NCI-H2081 (cell line): ENCODE measurements around the gene ZNF865.

ENCODE experiments used
- DNase-seq, 2 experiments: peaks; one replicate each; lab custom pipeline; 2025; lab: John Stamatoyannopoulos, UW

ZNF865 gene

DNA sequence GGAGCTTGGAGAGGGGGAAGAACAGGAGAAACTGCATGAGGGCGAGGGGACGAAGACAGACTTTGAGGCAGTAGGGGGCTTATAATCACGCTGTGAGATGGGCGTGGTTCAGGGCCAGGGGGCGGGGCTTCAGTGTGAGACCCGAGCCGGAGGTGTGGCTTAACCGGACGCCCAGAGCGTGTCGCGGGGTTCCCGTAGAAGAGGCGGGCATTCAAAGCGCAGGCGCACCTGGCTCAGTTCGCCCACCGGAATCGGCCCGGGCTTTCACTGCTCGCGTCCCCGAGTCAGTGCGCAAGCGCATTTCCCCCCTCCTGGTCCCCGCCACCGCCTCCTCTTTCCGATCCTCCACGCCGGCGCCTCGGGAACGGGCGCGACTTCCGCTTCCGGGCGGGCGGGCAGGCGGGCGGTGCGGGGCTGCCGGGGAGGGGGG is 225 bp upstream of the ZNF865 start:
- DNase-seq = peak; percentile 97 to 98

DNA sequence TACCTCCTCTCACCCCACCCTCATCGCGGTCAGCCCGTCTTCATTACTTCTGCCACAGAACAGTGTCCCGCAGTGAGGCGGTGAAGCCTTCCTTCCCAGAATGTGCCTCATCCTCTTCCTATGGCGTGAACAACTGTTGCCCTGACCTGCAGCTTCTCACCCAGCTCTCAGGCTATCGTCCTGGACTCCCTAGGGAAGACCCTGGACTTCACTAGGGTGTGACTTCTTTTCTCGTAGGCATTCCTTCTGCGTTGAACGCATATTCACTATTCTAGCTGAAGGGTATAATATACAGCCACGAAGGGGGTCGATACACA is 982 bp downstream of the ZNF865 start:
- no peak for DNase-seq

DNA sequence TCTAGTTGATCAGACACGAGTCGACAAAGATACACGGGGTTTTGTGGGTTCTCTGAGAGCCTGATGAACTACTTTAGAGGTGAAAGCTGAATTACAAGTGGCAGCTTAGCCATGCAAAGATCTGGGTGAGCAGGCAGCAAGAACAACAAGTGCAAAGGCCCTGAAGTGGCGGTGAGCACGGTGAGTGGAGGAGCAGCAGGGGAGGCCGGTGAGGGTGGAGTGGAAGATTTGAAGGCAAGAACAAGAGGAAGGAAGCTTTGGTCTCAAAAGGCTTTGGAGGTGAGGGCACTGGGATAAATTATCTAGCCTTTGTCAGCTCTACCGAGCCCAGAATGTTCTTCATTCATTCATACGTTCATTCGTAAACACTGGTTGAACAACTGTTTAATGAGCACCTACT is 1.4 kb downstream of the ZNF865 start:
- no peak for DNase-seq

DNA sequence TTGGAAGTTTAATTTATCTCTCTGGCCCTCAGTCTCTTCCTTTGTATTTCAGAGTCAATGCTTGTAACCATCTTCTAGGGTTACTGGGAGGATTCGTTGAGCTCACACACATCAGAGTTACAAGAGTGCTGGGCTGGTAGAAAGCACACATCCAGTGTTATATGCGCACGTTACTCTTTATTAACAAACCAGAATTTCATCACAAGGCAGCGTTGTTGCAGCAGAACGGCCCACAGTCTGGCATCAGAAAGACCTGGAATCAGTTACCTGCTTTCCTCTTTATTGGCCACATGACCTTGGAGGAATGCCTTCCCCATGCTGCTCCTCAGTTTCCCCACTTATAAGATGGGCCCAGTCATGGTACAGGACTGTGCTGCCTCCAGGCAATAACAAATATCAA is 3.9 kb downstream of the ZNF865 start:
- no peak for DNase-seq

DNA sequence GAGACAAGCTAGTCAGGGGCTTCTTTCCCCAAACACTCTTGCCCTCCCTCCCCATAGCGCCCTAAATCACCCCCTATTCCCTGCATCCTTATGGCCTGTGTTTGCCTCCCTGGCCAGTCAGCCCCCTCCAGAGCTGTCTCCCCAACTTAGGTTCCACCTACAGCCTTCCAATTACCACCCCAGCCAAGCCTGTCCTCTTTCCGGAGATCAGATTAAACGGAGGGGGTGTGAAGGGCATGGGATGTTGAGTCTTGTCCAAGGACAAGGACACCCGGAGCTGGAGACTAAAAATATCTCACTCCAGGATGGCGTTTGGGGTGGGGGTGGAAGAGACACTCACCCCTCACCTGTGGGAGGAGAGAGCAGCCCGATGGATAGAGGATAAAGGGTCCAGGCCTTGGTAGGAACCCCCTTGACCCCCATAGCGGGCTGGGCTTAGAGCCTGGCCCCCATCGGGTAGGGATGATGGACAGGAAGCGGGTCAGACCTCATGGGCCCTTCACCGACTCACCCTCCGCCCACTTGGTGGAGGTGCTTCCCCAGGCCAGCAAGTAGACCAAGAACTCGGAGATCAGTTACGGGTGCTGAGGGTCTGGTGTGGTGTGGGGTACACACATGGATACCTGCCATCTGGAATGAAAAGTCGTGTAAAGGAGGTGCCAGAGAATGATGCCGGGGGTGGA is 6.0 kb downstream of the ZNF865 start:
- no peak for DNase-seq

DNA sequence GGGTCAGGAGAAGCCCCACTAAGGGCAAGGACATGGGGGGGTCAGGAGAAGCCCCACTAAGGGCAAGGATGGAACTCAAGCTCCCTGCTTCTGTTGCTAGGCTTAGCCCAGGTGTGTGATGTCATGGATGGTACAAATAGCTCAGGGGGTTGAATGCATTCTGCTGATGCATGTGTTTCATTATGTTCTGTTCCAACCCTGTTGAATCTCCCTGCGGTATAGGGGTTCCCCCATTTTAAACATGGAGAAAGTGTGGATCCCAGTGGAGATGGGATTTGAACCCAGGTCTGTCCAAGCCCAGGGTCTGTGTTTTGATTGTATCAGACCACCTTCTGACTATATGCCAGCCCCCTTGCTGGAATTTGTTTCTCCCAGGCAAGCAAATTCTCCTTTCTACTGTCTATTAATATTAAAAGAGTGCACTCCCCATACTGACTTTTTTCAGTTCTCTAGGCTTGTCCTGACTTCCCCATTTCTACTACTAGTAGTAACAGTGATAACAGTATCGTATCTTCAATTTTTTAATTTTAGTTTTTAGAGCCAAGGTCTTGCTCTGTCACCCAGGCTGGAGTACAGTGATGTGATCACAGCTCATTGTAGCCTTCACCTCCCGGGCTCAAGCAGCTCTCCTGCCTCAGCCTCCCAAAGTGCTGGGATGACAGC is 6.7 kb downstream of the ZNF865 start:
- no peak for DNase-seq

DNA sequence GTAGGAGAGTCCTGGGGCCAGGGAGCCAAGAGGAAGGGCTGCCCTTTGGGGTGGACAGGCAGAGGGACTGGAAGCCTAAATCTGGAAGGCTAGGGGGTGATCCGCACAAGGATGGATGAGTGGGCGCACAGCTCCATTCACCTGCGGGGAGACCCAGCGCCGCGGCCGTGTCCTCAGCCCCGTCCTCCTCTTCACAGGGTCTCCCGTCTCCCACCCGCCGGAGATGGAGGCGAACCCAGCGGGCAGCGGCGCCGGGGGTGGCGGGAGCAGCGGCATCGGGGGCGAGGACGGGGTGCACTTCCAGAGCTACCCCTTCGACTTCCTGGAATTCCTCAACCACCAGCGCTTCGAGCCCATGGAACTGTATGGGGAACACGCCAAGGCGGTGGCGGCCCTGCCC is 7.9 kb downstream of the ZNF865 start:
- no peak for DNase-seq

DNA sequence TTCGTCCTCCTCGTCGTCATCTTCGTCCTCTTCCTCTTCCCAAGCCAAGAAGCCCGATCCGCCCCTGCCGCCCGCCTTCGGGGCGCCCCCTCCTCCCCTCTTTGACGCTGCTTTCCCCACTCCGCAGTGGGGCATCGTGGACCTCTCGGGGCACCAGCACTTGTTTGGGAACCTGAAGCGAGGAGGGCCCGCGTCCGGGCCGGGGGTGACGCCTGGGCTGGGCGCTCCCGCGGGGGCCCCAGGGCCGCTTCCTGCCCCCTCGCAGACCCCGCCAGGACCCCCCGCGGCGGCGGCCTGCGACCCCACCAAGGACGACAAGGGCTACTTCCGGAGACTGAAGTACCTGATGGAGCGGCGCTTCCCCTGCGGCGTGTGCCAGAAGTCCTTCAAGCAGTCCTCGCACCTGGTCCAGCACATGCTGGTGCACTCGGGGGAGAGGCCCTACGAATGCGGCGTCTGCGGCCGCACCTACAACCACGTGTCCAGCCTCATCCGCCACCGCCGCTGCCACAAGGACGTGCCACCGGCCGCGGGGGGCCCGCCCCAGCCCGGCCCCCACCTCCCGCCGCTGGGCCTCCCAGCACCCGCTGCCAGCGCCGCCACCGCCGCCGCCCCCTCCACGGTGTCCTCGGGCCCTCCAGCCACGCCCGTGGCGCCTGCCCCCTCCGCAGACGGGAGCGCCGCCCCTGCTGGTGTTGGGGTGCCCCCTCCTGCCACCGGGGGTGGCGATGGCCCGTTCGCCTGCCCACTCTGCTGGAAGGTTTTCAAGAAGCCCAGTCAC is 8.7 kb downstream of the ZNF865 start:
- DNase-seq = no peak

DNA sequence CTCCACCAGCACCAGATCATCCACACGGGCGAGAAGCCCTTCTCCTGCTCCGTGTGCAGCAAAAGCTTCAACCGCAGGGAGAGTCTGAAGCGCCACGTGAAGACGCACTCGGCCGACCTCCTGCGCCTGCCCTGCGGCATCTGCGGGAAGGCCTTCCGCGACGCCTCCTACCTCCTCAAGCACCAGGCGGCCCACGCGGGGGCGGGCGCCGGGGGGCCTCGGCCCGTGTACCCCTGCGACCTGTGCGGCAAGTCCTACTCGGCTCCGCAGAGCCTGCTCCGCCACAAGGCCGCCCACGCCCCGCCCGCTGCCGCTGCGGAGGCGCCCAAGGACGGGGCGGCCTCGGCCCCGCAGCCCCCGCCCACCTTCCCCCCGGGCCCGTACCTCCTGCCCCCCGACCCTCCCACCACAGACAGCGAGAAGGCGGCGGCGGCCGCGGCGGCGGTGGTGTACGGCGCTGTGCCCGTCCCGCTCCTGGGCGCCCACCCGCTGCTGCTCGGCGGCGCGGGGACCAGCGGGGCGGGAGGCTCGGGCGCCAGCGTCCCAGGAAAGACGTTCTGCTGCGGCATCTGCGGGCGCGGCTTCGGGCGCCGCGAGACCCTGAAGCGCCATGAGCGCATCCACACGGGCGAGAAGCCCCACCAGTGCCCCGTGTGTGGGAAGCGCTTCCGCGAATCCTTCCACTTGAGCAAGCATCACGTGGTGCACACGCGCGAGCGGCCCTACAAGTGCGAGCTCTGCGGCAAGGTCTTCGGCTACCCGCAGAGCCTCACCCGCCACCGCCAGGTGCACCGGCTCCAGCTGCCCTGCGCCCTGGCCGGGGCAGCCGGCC is 9.5 kb downstream of the ZNF865 start:
- DNase-seq = no peak

DNA sequence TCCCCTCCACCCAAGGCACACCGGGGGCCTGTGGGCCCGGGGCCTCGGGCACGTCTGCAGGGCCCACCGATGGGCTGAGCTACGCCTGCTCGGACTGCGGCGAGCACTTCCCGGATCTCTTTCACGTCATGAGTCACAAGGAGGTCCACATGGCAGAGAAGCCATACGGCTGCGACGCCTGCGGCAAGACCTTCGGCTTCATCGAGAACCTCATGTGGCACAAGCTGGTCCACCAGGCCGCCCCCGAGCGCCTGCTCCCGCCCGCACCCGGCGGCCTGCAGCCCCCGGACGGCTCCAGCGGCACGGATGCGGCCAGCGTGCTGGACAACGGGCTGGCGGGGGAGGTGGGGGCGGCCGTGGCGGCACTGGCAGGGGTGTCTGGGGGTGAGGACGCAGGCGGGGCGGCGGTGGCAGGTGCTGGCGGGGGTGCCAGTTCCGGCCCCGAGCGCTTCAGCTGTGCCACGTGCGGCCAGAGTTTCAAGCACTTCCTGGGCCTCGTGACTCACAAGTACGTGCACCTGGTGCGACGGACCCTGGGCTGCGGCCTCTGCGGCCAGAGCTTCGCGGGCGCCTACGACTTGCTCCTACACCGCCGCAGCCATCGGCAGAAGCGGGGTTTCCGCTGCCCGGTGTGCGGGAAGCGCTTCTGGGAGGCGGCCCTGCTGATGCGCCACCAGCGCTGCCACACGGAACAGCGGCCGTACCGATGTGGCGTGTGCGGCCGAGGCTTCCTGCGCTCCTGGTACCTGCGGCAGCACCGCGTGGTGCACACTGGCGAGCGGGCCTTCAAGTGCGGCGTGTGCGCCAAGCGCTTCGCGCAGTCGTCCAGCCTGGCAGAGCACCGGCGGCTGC is 10.3 kb downstream of the ZNF865 start:
- DNase-seq = no peak

DNA sequence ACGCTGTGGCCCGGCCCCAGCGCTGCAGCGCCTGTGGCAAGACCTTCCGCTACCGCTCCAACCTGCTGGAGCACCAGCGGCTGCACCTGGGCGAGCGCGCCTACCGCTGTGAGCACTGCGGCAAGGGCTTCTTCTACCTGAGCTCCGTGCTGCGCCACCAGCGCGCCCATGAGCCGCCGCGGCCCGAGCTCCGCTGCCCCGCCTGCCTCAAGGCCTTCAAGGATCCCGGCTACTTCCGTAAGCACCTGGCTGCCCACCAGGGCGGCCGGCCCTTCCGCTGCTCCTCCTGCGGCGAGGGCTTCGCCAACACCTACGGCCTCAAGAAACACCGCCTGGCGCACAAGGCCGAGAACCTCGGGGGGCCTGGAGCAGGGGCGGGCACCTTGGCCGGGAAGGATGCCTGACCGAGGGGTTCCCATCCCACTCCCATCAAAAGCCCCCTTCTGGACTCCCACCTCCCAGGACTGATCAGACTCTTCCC is 11.0 kb downstream of the ZNF865 start:
- DNase-seq = no peak

DNA sequence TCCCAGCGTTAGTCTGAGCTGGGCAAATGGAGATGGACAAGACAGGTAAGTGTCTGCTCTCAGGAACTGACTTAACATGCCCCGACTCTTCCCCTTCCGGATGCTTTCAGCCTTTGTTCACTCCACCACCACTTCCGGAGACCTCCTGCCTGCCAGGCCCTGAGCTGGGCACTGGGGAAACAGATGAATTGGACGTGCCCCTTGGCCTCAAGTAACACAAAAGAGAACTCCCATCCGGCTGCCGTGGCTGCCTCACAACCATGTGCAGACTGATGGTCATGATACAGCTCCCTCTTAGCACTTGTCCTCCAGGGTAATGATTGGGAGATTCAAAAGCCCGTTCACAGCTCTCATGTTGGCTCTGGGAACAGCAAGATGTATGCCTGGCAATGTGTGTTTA is 12.0 kb downstream of the ZNF865 start:
- no peak for DNase-seq

DNA sequence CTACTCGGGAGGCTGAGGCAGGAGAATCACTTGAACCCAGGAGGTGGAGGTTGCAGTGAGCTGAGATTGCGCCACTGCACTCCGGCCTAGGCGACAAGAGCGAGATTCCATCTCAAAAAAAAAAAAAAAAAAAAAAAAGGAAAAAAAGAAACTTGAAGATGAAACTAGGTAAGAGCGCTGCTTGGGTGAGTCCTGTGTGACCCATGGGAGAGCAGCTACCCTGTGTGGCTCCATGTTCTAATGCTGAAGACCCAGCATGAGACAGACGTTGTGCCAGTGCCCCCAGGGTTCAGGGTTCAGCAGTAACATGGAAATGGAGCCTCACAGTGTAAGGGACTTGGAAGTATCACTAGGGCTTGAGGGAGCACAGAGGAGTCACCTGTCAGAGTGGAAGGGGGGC is 13.0 kb downstream of the ZNF865 start:
- DNase-seq = no peak

DNA sequence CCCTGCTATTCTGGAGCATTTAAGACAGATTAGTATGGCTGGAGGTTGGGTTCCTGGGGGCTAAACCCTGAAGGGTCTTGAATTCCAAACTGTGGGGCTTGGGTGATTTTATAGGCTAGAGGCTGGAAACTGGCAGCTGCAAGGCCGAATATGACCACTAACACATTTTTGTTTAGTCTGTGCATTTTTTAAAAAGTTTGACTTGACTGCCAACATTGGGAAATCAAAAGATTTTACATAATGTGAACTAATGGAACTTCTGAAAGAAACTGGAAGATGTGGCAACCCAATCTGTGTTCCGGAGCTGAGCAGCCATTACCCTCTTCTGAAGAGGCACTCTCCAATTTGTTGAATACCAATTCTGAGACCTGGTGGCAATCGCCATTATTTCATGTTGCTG is 13.8 kb downstream of the ZNF865 start:
- no peak for DNase-seq

DNA sequence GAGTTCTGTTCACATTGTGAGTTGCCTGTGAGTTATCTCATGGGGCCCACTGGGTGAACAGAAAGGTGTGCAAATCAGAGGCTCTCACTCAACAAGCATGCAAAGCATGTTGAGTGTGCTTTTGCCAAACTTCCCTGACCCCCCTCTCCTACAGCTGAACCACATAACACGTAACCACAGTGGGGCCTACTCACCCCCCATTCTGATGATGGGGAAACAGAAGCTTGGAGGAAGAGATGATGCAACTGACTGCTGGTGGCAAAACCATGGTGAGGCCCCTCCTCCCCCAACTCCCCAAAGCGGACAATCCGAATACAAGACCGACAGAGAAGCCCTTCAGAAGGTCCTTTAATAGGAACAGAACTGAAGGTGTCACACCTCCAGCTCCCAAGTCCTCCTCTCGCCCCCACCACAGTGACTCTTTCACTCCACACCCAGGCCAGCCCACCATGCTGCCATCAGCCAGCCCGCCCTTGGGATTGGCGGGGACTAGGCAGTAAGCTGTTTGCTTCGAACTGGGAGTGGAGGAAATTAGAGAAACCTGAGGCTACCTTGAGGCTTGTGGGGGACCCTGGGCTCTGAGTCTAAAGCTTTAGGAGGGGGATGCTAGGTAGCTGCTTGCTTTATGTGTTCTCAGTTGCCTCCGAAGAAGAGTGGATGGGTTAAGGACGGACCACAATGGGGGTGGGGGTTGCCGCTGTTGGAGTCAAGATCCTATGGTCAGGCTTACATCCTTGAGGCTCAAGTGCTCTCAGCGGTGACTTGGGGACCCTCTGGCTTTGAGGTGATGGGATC is 15.2 kb downstream of the ZNF865 start:
- no peak for DNase-seq

DNA sequence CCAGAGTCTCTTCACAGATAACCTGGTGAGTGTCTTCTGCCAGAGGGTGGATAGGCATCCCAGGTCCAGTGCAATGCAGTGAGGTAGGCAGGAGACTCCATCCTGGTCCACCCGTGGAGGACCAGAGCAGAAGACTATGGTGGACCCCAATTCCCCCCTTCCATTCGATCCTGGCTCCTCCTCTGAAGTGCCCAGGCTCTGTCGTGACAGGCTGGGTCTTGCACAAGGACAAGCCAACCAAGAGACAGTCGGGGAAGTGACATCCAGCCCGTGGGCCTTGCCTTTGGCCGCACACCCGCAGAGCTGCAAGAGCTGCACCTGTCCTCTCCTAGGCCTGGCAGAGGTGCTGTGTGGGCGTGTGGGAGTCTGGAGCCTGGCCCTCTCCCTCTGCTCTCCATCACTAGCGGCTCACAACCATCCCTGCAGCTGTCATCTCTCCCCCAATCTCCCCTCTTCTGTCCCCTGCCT is 15.8 kb downstream of the ZNF865 start:
- DNase-seq = no peak

DNA sequence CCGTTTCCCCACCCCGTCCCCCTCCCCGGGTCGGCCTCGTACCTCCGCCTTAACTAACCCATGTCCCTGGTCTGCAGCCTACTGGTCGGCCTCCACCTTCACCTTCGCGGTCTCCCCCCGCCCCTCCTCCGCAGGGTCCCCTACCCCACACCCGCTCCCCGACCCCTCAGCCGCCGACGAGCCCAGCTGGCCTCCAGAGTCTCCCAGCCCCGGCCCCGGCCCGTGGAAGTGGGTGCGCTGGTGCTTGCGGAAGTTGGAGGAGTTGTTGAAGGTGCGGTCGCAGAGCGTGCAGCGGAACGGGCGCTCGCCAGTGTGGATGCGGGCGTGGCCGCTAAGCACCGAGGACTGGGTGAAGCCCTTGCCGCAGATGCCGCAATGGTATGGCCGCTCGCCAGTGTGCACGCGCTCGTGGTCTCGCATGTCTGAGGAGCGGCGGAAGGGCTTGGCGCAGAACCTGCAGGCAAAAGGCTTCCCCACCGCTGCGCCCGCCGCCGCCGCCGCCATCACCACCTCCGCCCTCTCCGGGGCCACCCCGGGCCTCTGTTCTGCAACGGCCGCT is 16.3 kb downstream of the ZNF865 start:
- DNase-seq = no peak

DNA sequence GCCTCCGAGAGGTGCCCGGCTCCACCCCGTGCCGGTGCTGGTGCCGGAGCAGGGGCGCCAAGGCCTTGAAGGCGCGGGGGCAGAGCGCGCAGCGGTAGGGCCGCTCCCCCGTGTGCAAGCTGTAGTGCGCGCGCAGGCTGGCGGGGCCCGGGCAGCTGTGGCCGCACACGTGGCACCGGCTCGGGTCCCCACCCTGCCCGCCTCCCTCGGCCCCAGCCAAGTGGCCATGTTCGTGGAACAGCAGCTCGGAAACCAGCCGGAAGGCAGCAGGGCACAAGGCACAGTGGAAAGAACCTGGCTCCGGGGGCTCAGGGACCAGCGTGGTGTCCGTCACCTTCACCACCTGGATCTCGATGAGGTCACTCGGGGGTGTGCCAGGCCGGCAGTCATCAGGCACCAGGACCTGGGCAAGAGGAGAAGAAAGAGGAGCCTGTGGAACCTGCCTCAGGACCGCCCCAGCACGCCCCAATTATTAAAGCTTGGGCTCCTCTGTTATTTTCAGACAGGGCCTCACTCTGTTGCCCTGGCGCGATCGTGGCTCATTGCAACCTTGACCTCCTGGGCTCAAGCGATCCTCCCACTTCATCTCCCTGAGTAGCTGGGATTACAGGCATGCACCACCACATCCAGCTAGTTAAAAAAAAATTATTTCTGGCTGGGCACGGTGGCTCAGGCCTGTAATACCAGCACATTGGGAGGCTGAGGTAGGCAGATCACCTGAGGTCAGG is 17.0 kb downstream of the ZNF865 start:
- no peak for DNase-seq

DNA sequence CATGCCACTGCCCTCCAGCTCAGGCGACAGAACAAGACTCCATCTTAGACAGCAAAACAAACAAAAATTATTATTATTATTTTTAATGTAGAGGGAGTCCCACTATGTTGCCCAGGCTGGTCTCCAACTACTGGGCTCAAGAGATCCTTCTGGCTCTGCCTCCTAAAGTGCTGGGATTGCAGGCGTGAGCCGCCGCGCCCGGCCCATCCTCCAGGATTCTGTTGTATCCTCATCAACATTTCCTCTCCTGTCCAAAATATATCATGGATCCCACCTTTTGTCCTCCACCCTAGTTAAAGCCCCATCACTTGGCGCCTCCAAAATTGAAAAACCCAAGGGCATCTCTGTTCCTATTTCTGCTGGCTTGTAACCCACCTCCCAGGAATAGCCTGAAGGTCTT is 17.7 kb downstream of the ZNF865 start:
- DNase-seq = no peak
